H1 (cell line): ENCODE measurements around the gene PEX14. TPM values are rescaled to one million over a fixed set of nuclear protein-coding genes. Genes with fewer than 3 reads are reported as not detected.

Source experiments
- CTCF ChIA-PET: fragments of 300-600 bp; sonication (Branson Sonifier 250); formaldehyde crosslinking; loops from one replicate; lab custom pipeline; 2021; ENCODE audit not compliant: partially characterized antibody; lab: Charles Lee
- POLR2A ChIA-PET: fragments of 300-600 bp; sonication (Branson Sonifier 250); formaldehyde crosslinking; loops from one replicate; lab custom pipeline; 2021; ENCODE audit warnings: inconsistent platforms; ENCODE audit not compliant: partially characterized antibody; lab: Charles Lee
- DNase-seq, 2 experiments: peaks; one replicate each; pipeline versions ENCODE4 v3.0.0 to v3.0.0-alpha.2; 2010 to 2022; ENCODE audit warnings: low spot score in 2 of 2, low read depth in 1 of 2, mixed read lengths in 1 of 2
- FAIRE-seq: peaks from 2 replicates; lab custom pipeline; 2011; peaks lifted over from hg19 to GRCh38; lab: Jason Lieb, UNC
- H2AFZ ChIP-seq: 2 replicates; pipeline ENCODE4 v1.8.1; 2012; ENCODE audit warnings: low read length, inconsistent platforms
- H2AK5ac ChIP-seq: 2 replicates; pipeline ENCODE4 v1.6.1; 2013; ENCODE audit warnings: low read depth, low read length
- H2BK120ac ChIP-seq: replicated peaks from 2 replicates; pipeline ENCODE3; 2013; ENCODE audit warnings: low read depth, low read length, inconsistent platforms
- H2BK12ac ChIP-seq: 2 replicates; pipeline ENCODE4 v1.6.1; 2013; ENCODE audit warnings: low read depth, low read length
- H2BK15ac ChIP-seq: 2 replicates; pipeline ENCODE4 v1.6.1; 2013; ENCODE audit warnings: low read length
- H2BK20ac ChIP-seq: 2 replicates; pipeline ENCODE4 v1.6.1; 2013; ENCODE audit warnings: low read length
- H2BK5ac ChIP-seq: 2 replicates; pipeline ENCODE4 v1.6.1; 2013; ENCODE audit warnings: low read depth, low read length
- H3K14ac ChIP-seq: 2 replicates; pipeline ENCODE4 v1.6.1; 2013; ENCODE audit warnings: inconsistent platforms; ENCODE audit not compliant: insufficient read length
- H3K18ac ChIP-seq: 2 replicates; pipeline ENCODE4 v1.6.1; 2013; ENCODE audit warnings: low read length; ENCODE audit errors: extremely low read depth
- H3K23ac ChIP-seq: 2 replicates; pipeline ENCODE4 v1.6.1; 2013; ENCODE audit warnings: inconsistent platforms; ENCODE audit not compliant: insufficient read length
- H3K23me2 ChIP-seq: 2 replicates; pipeline ENCODE4 v1.6.1; 2013; ENCODE audit warnings: low read depth, low read length
- H3K27ac ChIP-seq: 2 replicates; pipeline ENCODE4 v1.6.1; 2011; ENCODE audit warnings: low read depth, low read length, inconsistent platforms
- H3K27me3 ChIP-seq, 4 experiments: replicated peaks in 1 of 4; 1 replicate in 1 of 4; 2 replicates in 3 of 4; pipeline versions ENCODE4 v1.6.1 to v1.8.1; 2011 to 2013; ENCODE audit warnings: low read length in 3 of 4, mild to moderate bottlenecking in 3 of 4, inconsistent platforms in 2 of 4, mixed read lengths in 2 of 4, moderate library complexity in 1 of 4; ENCODE audit not compliant: control insufficient read depth in 3 of 4, insufficient read depth in 3 of 4; ENCODE audit errors: extremely low read depth in 1 of 4
- H3K36me3 ChIP-seq, 4 experiments: 2 replicates each; pipeline versions ENCODE4 v1.6.1 to v1.8.1; 2011 to 2013; ENCODE audit warnings: mild to moderate bottlenecking in 4 of 4, low read length in 3 of 4, moderate library complexity in 2 of 4, control low read depth in 1 of 4, inconsistent platforms in 1 of 4; ENCODE audit not compliant: insufficient read depth in 4 of 4, control insufficient read depth in 2 of 4
- H3K4ac ChIP-seq: replicated peaks from 2 replicates; pipeline ENCODE3; 2013; ENCODE audit warnings: low read length, low read depth, mixed read lengths, inconsistent platforms; ENCODE audit not compliant: insufficient read length
- H3K4me1 ChIP-seq, 4 experiments: replicated peaks in 1 of 4; 1 replicate in 1 of 4; 2 replicates in 3 of 4; pipeline versions ENCODE4 v1.6.1 to v1.8.1; 2011 to 2013; ENCODE audit warnings: low read length in 3 of 4, inconsistent platforms in 2 of 4, mixed read lengths in 1 of 4; ENCODE audit not compliant: insufficient read depth in 4 of 4, control insufficient read depth in 3 of 4
- H3K4me2 ChIP-seq, 2 experiments: 2 replicates each; pipeline versions ENCODE4 v1.6.1 to v1.8.1; 2011 to 2013; ENCODE audit warnings: low read depth in 2 of 2, low read length in 2 of 2, control low read depth in 1 of 2, inconsistent platforms in 1 of 2, mild to moderate bottlenecking in 1 of 2; ENCODE audit not compliant: insufficient read depth in 1 of 2
- H3K4me3 ChIP-seq, 4 experiments: fragments of 200-600, 300-600 bp in 1 of 4; sonication (generic), shearing (Covaris generic), sonication (Bioruptor Twin) in 1 of 4; 2 replicates each; pipeline versions ENCODE4 v1.5.1 to v1.8.1; 2011 to 2016; ENCODE audit warnings: low read length in 4 of 4, low read depth in 3 of 4, control low read depth in 2 of 4, inconsistent platforms in 2 of 4, mild to moderate bottlenecking in 2 of 4, mixed read lengths in 1 of 4, moderate library complexity in 1 of 4; ENCODE audit not compliant: insufficient read depth in 2 of 4; ENCODE audit errors: extremely low read depth in 1 of 4
- H3K56ac ChIP-seq: replicated peaks from 2 replicates; pipeline ENCODE3; 2013; ENCODE audit warnings: low read depth, mild to moderate bottlenecking, mixed read lengths, low read length, inconsistent platforms; ENCODE audit not compliant: insufficient read length
- H3K79me1 ChIP-seq: 2 replicates; pipeline ENCODE4 v1.6.1; 2013; ENCODE audit warnings: low read depth, low read length, control low read depth
- H3K79me2 ChIP-seq, 2 experiments: 2 replicates each; pipeline versions ENCODE4 v1.6.1 to v1.8.1; 2012 to 2013; ENCODE audit warnings: low read length in 2 of 2, mild to moderate bottlenecking in 2 of 2, inconsistent platforms in 1 of 2; ENCODE audit not compliant: insufficient read depth in 2 of 2, control insufficient read depth in 1 of 2
- H3K9ac ChIP-seq, 4 experiments: replicated peaks in 1 of 4; 1 replicate in 1 of 4; 2 replicates in 3 of 4; pipeline versions ENCODE4 v1.6.1 to v1.8.1; 2011 to 2013; ENCODE audit warnings: low read depth in 3 of 4, low read length in 3 of 4, control low read depth in 2 of 4, mild to moderate bottlenecking in 2 of 4, moderate library complexity in 2 of 4, inconsistent platforms in 1 of 4; ENCODE audit errors: extremely low read depth in 1 of 4
- H3K9me3 ChIP-seq, 2 experiments: 2 replicates each; pipeline versions ENCODE4 v1.6.1 to v1.8.1; 2012 to 2013; ENCODE audit warnings: mild to moderate bottlenecking in 2 of 2, moderate library complexity in 2 of 2, control low read depth in 1 of 2, inconsistent platforms in 1 of 2, low read depth in 1 of 2, low read length in 1 of 2, mixed read lengths in 1 of 2; ENCODE audit not compliant: insufficient read depth in 2 of 2
- H4K20me1 ChIP-seq, 2 experiments: replicated peaks in 1 of 2; 2 replicates each; pipeline versions ENCODE3 to v1.8.1; 2011 to 2013; ENCODE audit warnings: inconsistent platforms in 2 of 2, low read length in 2 of 2, mild to moderate bottlenecking in 1 of 2; ENCODE audit not compliant: insufficient read depth in 2 of 2, control insufficient read depth in 1 of 2
- H4K5ac ChIP-seq: 2 replicates; pipeline ENCODE4 v1.6.1; 2013; ENCODE audit warnings: low read length, low read depth, mixed read lengths, inconsistent platforms; ENCODE audit not compliant: insufficient read length
- H4K8ac ChIP-seq: 2 replicates; pipeline ENCODE4 v1.8.0; 2013; ENCODE audit warnings: mild to moderate bottlenecking, moderate library complexity, low read length, inconsistent platforms; ENCODE audit not compliant: insufficient read depth; ENCODE audit errors: extremely low read depth
- H4K91ac ChIP-seq: replicated peaks from 2 replicates; pipeline ENCODE3; 2013; ENCODE audit warnings: low read length, mixed read lengths, inconsistent platforms; ENCODE audit not compliant: insufficient read length
- JUN ChIP-seq: IDR thresholded peaks from 2 replicates; pipeline ENCODE4 v1.6.1; 2011; ENCODE audit warnings: low read depth, mild to moderate bottlenecking, improper control_type of control experiment, low read length
- SIRT6 ChIP-seq: IDR thresholded peaks from one replicate; pipeline ENCODE4 v1.7.1; 2012; ENCODE audit warnings: low read length, inconsistent platforms
- SP1 ChIP-seq: IDR thresholded peaks from 2 replicates; pipeline ENCODE4 v1.6.1; 2011; ENCODE audit warnings: low read depth, low read length
- WGBS, 2 experiments: shearing (Covaris generic) in 1 of 2; methylation state at CpG; one replicate each; pipeline versions ENCODE4 v1.1.6 to v1.1.7; 2013 to 2015; ENCODE audit warnings: low lambda C conversion rate in 2 of 2, mixed read lengths in 2 of 2, inconsistent platforms in 1 of 2, low coverage in 1 of 2, missing lambda C conversion rate in 1 of 2; ENCODE audit not compliant: insufficient replicate concordance in 2 of 2, insufficient coverage in 1 of 2, insufficient read length in 1 of 2; ENCODE audit errors: extremely low coverage in 1 of 2, missing lambda C conversion rate in 1 of 2; 5-methylcytosine and 5-hydroxymethylcytosine counted together
- polyA plus RNA-seq, 7 experiments: library from polyadenylated mRNA; depleted of rRNA in 3 of 7; stranded (reverse) in 5 of 7; unstranded in 2 of 7; fragments of >200 nt in 5 of 7; fragments of 200-250 nt in 2 of 7; gene quantifications; 1 replicate in 5 of 7; 2 replicates in 1 of 7; 4 replicates in 1 of 7; pipeline versions ENCODE4 v1.2.1 to v1.2.3, GENCODE V29; 2011 to 2013; ENCODE audit warnings: missing spikeins in 2 of 7, mixed read lengths in 2 of 7
- total RNA-seq: library from RNA; stranded (reverse); fragmentation: NEBNext Ultra II Directional; extraction: Animal tissue kit (Norgen Biotek cat#: 25700); gene quantifications from 2 replicates; pipeline ENCODE4 v1.2.1, GENCODE V29; 2021

PEX14 gene
- total and polyA plus RNA-seq, 2 of the 8 experiments (the other 6 are each of a cell fraction or from before 2014, with no cell fraction given): 13.0 to 19.8 TPM

GRCh38 chr1:10585242-10585641 lies 110.5 kb downstream of the PEX14 start:
- Histone ChIP-seq H2BK5ac (no peak overlapping the region), H2BK12ac (no peak overlapping the region), H3K18ac (no peak overlapping the region), H3K27ac (no peak overlapping the region), H4K20me1 (no peaks in the 10 kb centered on the region), H3K23me2 (no peaks in the 10 kb centered on the region), H4K91ac (no peak overlapping the region), H3K4ac (no peak overlapping the region), H4K5ac (no peak overlapping the region), H3K23ac (no peak overlapping the region), H3K27me3 (no peaks in the 10 kb centered on the region), H3K79me1 (no peaks in the 10 kb centered on the region), H3K56ac (no peak overlapping the region), H2BK120ac (no peak overlapping the region), H3K36me3 (no peaks in the 10 kb centered on the region), H2BK20ac (no peak overlapping the region), H3K4me3 (no peak overlapping the region), H3K4me1 (no peaks in the 10 kb centered on the region), H3K79me2 (no peaks in the 10 kb centered on the region), H3K14ac (no peak overlapping the region), H2BK15ac (no peak overlapping the region), H3K9me3 (no peaks in the 10 kb centered on the region), H3K4me2 (no peak overlapping the region), H3K9ac (no peak overlapping the region), H4K8ac (no peak overlapping the region), H2AK5ac (no peak overlapping the region), H2AFZ (no peak overlapping the region)
- ChIA-PET POLR2A (interaction anchor here (1.0 kb wide), 1 partner anchor 8 kb away, joined by 3 read pairs; no protein-coding TSS in a partner anchor), CTCF (interaction anchor here (0.8 to 1.4 kb wide), 3 partner anchors 10 to 31 kb away, joined by 3 to 7 read pairs (median 3); no protein-coding TSS in a partner anchor)
- TF ChIP-seq SP1 (no peak), SIRT6 (no peak), JUN (no peak)
- FAIRE-seq (no peak), DNase-seq (no peak)
- WGBS, 2 experiments: 88% methylated on average over 1 of the region's 1 CpG; no CpG with 5 or more reads in 1 of the 2 experiments
